ENCODE results near the gene ATRN.

ATRN gene

GRCh38 chr20:3696200-3696599 is 225.4 kb downstream of the ATRN start:
- no peaks in the 10 kb centered on the region for H3K4me1 ChIP-seq (ENCODE audit: control insufficient read depth, insufficient read depth, low read length)
- H3K4me3 ChIP-seq (ENCODE audit: low read depth, low read length) = no peak overlapping the region
- ChIA-PET POLR2A (no interaction called here), CTCF (interaction anchor here (0.7 to 4.3 kb wide), 16 partner anchors 8 to 476 kb away, joined by 3 to 28 read pairs (median 4); partner anchors contain the start of genes ADAM33 and ADISSP)
- no peaks in the 10 kb centered on the region for H3K36me3 ChIP-seq (ENCODE audit: control insufficient read depth in 2 of 2, insufficient read depth in 1 of 2, low read length in 2 of 2)
- no peaks in the 10 kb centered on the region for H3K9me3 ChIP-seq (ENCODE audit: control insufficient read depth, insufficient read depth, low read depth, low read length)
- no peak for TF ChIP-seq OSR2 (tag by site-specific recombination; IDR thresholded peaks at IDR 0.05)
- TF ChIP-seq ZNF677 (tag by site-specific recombination; IDR thresholded peaks at IDR 0.05) = no peak
- no peak for TF ChIP-seq ZNF140 (tag by site-specific recombination; IDR thresholded peaks at IDR 0.05)
- TF ChIP-seq ZNF292 (tag by site-specific recombination; IDR thresholded peaks at IDR 0.05; ENCODE audit: borderline replicate concordance, low read depth) = no peak
- TF ChIP-seq REST (tag by site-specific recombination; IDR thresholded peaks at IDR 0.05) = no peak
- no peak for TF ChIP-seq ZNF501 (tag by site-specific recombination; IDR thresholded peaks at IDR 0.05)
- TF ChIP-seq MYNN (tag by site-specific recombination; IDR thresholded peaks at IDR 0.05; ENCODE audit: borderline replicate concordance) = no peak
- no peak for TF ChIP-seq ZNF391 (tag by site-specific recombination; IDR thresholded peaks at IDR 0.05; ENCODE audit: borderline replicate concordance, low read depth)
- no peak for TF ChIP-seq TCF7L2 (IDR thresholded peaks at IDR 0.05; ENCODE audit: borderline replicate concordance, low read depth, low read length)
- no peak overlapping the region for H3K27ac ChIP-seq (ENCODE audit: extremely low read depth, low read depth, low read length)

- ChIA-PET POLR2A (interaction anchor here (0.5 to 0.6 kb wide), 3 partner anchors 11 to 312 kb away, joined by 3 to 4 read pairs (median 3); no protein-coding TSS in a partner anchor), CTCF (interaction anchor here (0.7 to 4.3 kb wide), 16 partner anchors 9 to 1385 kb away, joined by 3 to 28 read pairs (median 4); partner anchors contain the start of genes ADAM33 and ADISSP)
- H3K27ac ChIP-seq (ENCODE audit: extremely low read depth, low read depth, low read length) = no peak overlapping the region
- H3K9me3 ChIP-seq (ENCODE audit: control insufficient read depth, insufficient read depth, low read depth, low read length) = no peaks in the 10 kb centered on the region
- H3K36me3 ChIP-seq (ENCODE audit: control insufficient read depth in 2 of 2, insufficient read depth in 1 of 2, low read length in 2 of 2) = no peaks in the 10 kb centered on the region
- no peaks in the 10 kb centered on the region for H3K4me1 ChIP-seq (ENCODE audit: control insufficient read depth, insufficient read depth, low read length)
- H3K4me3 ChIP-seq (ENCODE audit: low read depth, low read length) = no peak overlapping the region
- TF ChIP-seq ZBTB49 (tag by site-specific recombination; IDR thresholded peaks at IDR 0.05; ENCODE audit: low read depth) = no peak
- no peak for TF ChIP-seq ZNF701 (tag by site-specific recombination; IDR thresholded peaks at IDR 0.05)
- no peak for TF ChIP-seq ZFP41 (tag by site-specific recombination; IDR thresholded peaks at IDR 0.05; ENCODE audit: borderline replicate concordance)
- TF ChIP-seq ZNF121 (tag by site-specific recombination; IDR thresholded peaks at IDR 0.05) = no peak
- TF ChIP-seq ZNF837 (tag by site-specific recombination; IDR thresholded peaks at IDR 0.05) = no peak
- no peak for TF ChIP-seq ZNF423 (tag by site-specific recombination; IDR thresholded peaks at IDR 0.05)
- TF ChIP-seq MEIS1 (CRISPR knock-in tag; IDR thresholded peaks at IDR 0.05; ENCODE audit: borderline replicate concordance) = no peak
- TF ChIP-seq RBAK (tag by site-specific recombination; IDR thresholded peaks at IDR 0.05) = no peak
- no peak for TF ChIP-seq ZNF658 (tag by site-specific recombination; IDR thresholded peaks at IDR 0.05)
- no peak for TF ChIP-seq ZSCAN30 (tag by site-specific recombination; IDR thresholded peaks at IDR 0.05)
- no peak for TF ChIP-seq ZNF223 (tag by site-specific recombination; IDR thresholded peaks at IDR 0.05)
- TF ChIP-seq ZSCAN18 (tag by site-specific recombination; IDR thresholded peaks at IDR 0.05) = no peak
- no peak for TF ChIP-seq ZXDB (tag by site-specific recombination; IDR thresholded peaks at IDR 0.05)
- no peak for TF ChIP-seq ZNF513 (tag by site-specific recombination; IDR thresholded peaks at IDR 0.05)
- no peak for TF ChIP-seq ZIC2 (tag by site-specific recombination; IDR thresholded peaks at IDR 0.05)
- no peak for TF ChIP-seq ZBTB7A (tag by site-specific recombination; IDR thresholded peaks at IDR 0.05; ENCODE audit: low read depth)
- TF ChIP-seq ZFP37 (tag by site-specific recombination; IDR thresholded peaks at IDR 0.05) = no peak
Measured at GRCh38 chr20:3696745-3697587, 226.1 kb downstream of the ATRN start.
